OCI-LY1 (cell line): ENCODE results near the gene ZBTB16.

Source experiments
- H2AFZ ChIP-seq: fragments of 200-600 bp; sonication (generic), shearing (Covaris generic); 2 replicates; pipeline ENCODE4 v1.6.0; 2014; ENCODE audit warnings: antibody characterized with exemption, mild to moderate bottlenecking, low read length
- H3F3A ChIP-seq: fragments of 200-600 bp; sonication (generic), shearing (Covaris generic); 2 replicates; pipeline ENCODE4 v1.6.0; 2014; ENCODE audit warnings: mild to moderate bottlenecking, antibody characterized with exemption, low read length, moderate library complexity; ENCODE audit not compliant: insufficient read depth
- H3K27ac ChIP-seq: fragments of 200-600 bp; sonication (generic); 2 replicates; pipeline ENCODE4 v1.5.1; 2014; ENCODE audit warnings: low read length, mixed run types, mild to moderate bottlenecking, low read depth; ENCODE audit not compliant: poor library complexity, severe bottlenecking
- H3K27me3 ChIP-seq: fragments of 200-600 bp; sonication (generic); 2 replicates; pipeline ENCODE4 v1.6.0; 2014; ENCODE audit warnings: antibody characterized with exemption, mild to moderate bottlenecking, low read length, moderate library complexity; ENCODE audit not compliant: insufficient read depth
- H3K36me3 ChIP-seq: fragments of 200-600 bp; sonication (generic); 2 replicates; pipeline ENCODE4 v1.6.1; 2014; ENCODE audit warnings: mild to moderate bottlenecking, antibody characterized with exemption, low read length, moderate library complexity, mixed read lengths; ENCODE audit not compliant: insufficient read depth
- H3K4me1 ChIP-seq: fragments of 200-600 bp; sonication (generic); 2 replicates; pipeline ENCODE4 v1.5.1; 2014; ENCODE audit warnings: mild to moderate bottlenecking, low read length, moderate library complexity; ENCODE audit not compliant: insufficient read depth, severe bottlenecking
- H3K4me2 ChIP-seq: fragments of 200-600 bp; sonication (generic), shearing (Covaris generic); 2 replicates; pipeline ENCODE4 v1.6.1; 2014; ENCODE audit warnings: low read length
- H3K4me3 ChIP-seq: fragments of 200-600 bp; sonication (generic); 2 replicates; pipeline ENCODE4 v1.5.1; 2014; ENCODE audit warnings: low read length, low read depth, mild to moderate bottlenecking, mixed read lengths; ENCODE audit not compliant: poor library complexity, severe bottlenecking
- H3K79me2 ChIP-seq: fragments of 200-600 bp; shearing (Covaris generic); 2 replicates; pipeline ENCODE4 v1.6.1; 2016; ENCODE audit warnings: mixed run types, low read length, mixed read lengths; ENCODE audit not compliant: insufficient read depth
- H3K9ac ChIP-seq: fragments of 200-600 bp; sonication (generic), shearing (Covaris generic); 2 replicates; pipeline ENCODE4 v1.6.1; 2014; ENCODE audit warnings: mild to moderate bottlenecking, low read length, mixed read lengths
- H3K9me2 ChIP-seq: fragments of 200-600 bp; sonication (generic), shearing (Covaris generic); 2 replicates; pipeline ENCODE4 v1.6.1; 2014; ENCODE audit warnings: low read depth, mild to moderate bottlenecking, low read length, mixed read lengths
- H3K9me3 ChIP-seq: fragments of 200-600 bp; shearing (Covaris generic); 2 replicates; pipeline ENCODE4 v1.6.1; 2014; ENCODE audit warnings: low read length, mixed read lengths
- H4K20me1 ChIP-seq: fragments of 200-600 bp; sonication (generic), shearing (Covaris generic); 2 replicates; pipeline ENCODE4 v1.6.0; 2016; ENCODE audit warnings: mild to moderate bottlenecking, low read length; ENCODE audit not compliant: insufficient read depth
- EZH2 ChIP-seq: fragments of 200-600 bp; sonication (generic), shearing (Covaris generic); IDR thresholded peaks from 2 replicates; pipeline ENCODE4 v1.8.0; 2017; ENCODE audit warnings: borderline replicate concordance, mixed run types, mild to moderate bottlenecking, antibody characterized with exemption, low read length, moderate library complexity, mixed read lengths
- TF ChIP-seq, protein P1 (sequence below): fragments of 200-600 bp; sonication (generic), shearing (Covaris generic); IDR thresholded peaks from 2 replicates; pipeline ENCODE4 v1.5.1; 2017; ENCODE audit warnings: mild to moderate bottlenecking, antibody characterized with exemption, low read length, moderate library complexity, mixed read lengths

ZBTB16 gene

DNA sequence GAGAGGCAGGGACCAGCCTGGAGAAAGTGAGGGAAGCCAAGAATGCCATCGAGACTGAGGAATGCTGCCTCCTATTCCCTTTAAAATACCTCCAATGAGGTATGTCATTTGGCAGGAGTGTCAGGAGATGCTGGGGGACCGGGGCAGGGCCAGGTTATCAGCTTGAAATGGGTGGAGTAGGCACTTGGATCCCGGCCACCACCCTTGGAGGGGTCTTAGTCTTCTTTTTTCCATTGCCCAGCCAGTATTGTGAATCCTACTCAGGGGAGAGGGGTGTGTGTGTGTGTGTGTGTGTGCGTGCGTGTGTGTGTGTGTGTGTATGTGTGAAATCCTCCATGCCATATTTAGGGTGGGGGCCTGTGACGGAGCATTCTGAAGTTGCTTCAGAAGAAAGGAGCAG, 116.2 kb downstream of the ZBTB16 start:
- H3K4me3 ChIP-seq, result no peak overlapping the region
- H3K79me2 ChIP-seq, result no peaks in the 10 kb centered on the region
- H3K4me1 ChIP-seq, result peaks cover 48% of the 10 kb centered on the region
- H3K9me2 ChIP-seq, result no peaks in the 10 kb centered on the region
- no peaks in the 10 kb centered on the region for H4K20me1 ChIP-seq
- H3K4me2 ChIP-seq, result no peak overlapping the region
- TF ChIP-seq, protein P1, sequence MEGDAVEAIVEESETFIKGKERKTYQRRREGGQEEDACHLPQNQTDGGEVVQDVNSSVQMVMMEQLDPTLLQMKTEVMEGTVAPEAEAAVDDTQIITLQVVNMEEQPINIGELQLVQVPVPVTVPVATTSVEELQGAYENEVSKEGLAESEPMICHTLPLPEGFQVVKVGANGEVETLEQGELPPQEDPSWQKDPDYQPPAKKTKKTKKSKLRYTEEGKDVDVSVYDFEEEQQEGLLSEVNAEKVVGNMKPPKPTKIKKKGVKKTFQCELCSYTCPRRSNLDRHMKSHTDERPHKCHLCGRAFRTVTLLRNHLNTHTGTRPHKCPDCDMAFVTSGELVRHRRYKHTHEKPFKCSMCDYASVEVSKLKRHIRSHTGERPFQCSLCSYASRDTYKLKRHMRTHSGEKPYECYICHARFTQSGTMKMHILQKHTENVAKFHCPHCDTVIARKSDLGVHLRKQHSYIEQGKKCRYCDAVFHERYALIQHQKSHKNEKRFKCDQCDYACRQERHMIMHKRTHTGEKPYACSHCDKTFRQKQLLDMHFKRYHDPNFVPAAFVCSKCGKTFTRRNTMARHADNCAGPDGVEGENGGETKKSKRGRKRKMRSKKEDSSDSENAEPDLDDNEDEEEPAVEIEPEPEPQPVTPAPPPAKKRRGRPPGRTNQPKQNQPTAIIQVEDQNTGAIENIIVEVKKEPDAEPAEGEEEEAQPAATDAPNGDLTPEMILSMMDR, result no peak
- TF ChIP-seq EZH2, result no peak
- no peak overlapping the region for H3K9ac ChIP-seq
- H3K36me3 ChIP-seq, result no peaks in the 10 kb centered on the region
- H3K9me3 ChIP-seq, result no peaks in the 10 kb centered on the region
- H2AFZ ChIP-seq, result no peak overlapping the region
- H3K27me3 ChIP-seq, result no peaks in the 10 kb centered on the region
- H3F3A ChIP-seq, result no peaks in the 10 kb centered on the region
- H3K27ac ChIP-seq, result no peak overlapping the region

- Histone ChIP-seq H3K9me2 (no peaks in the 10 kb centered on the region), H2AFZ (no peak overlapping the region), H3K4me1 (peaks cover 46% of the 10 kb centered on the region), H3K9me3 (no peaks in the 10 kb centered on the region), H3K4me3 (no peak overlapping the region), H3K9ac (no peak overlapping the region), H3K27ac (no peak overlapping the region), H3F3A (no peaks in the 10 kb centered on the region), H3K4me2 (no peak overlapping the region), H4K20me1 (no peaks in the 10 kb centered on the region), H3K27me3 (no peaks in the 10 kb centered on the region), H3K79me2 (no peaks in the 10 kb centered on the region), H3K36me3 (no peaks in the 10 kb centered on the region)
- TF ChIP-seq EZH2, result no peak
- TF ChIP-seq, protein P1, result no peak
Measured at GRCh38 chr11:114176321-114176720, 116.8 kb downstream of the ZBTB16 start.

DNA sequence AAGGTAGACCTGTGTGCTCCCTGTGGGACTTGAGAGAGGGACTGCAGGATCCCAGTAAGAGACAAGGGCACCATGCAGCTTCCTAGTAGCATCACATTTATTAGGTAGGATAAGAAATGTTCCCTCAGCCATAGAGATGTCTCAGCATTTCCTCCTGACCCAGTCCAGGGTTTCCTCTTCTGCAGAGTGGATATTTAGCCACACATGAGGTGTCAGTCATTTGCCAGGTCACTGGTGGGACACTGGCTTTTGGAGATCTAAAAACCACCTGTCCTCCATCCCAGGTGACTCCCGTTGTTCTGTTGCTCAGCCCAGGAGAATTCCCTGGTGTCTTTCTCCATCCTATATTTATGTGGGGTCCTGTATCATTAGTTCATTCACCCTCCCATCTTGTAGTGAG, 119.1 kb downstream of the ZBTB16 start:
- Histone ChIP-seq H3K36me3 (no peaks in the 10 kb centered on the region), H3K4me3 (no peak overlapping the region), H3K4me2 (no peak overlapping the region), H3K9ac (no peak overlapping the region; the same call in 1 of the 2 replicates), H3K79me2 (no peaks in the 10 kb centered on the region), H3K27me3 (no peaks in the 10 kb centered on the region), H3K27ac (no peak overlapping the region), H3F3A (no peaks in the 10 kb centered on the region), H3K9me2 (no peaks in the 10 kb centered on the region), H4K20me1 (no peaks in the 10 kb centered on the region), H2AFZ (no peak overlapping the region), H3K4me1 (peaks cover 32% of the 10 kb centered on the region), H3K9me3 (no peaks in the 10 kb centered on the region)
- TF ChIP-seq, protein P1, result no peak
- no peak for TF ChIP-seq EZH2
